ENCODE results near the gene CCNB1IP1.

DNA sequence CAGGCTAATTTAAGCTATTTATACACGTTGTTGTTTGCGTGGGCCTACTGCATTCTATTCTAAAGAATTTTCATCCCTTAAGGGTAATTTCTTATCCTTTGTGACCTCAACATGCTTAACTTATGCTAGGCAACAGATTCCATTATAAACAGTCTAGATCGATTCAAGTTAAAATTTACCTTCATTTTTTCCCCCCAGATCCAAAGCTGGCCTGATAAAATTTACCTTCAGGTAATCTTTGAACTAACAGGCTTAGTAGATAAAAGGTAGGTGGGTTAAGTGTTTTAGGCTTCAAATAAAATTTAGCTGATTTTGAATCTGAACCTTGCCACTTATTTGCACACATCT, 389 bp upstream of the CCNB1IP1 start:
- TF ChIP-seq, protein P1, sequence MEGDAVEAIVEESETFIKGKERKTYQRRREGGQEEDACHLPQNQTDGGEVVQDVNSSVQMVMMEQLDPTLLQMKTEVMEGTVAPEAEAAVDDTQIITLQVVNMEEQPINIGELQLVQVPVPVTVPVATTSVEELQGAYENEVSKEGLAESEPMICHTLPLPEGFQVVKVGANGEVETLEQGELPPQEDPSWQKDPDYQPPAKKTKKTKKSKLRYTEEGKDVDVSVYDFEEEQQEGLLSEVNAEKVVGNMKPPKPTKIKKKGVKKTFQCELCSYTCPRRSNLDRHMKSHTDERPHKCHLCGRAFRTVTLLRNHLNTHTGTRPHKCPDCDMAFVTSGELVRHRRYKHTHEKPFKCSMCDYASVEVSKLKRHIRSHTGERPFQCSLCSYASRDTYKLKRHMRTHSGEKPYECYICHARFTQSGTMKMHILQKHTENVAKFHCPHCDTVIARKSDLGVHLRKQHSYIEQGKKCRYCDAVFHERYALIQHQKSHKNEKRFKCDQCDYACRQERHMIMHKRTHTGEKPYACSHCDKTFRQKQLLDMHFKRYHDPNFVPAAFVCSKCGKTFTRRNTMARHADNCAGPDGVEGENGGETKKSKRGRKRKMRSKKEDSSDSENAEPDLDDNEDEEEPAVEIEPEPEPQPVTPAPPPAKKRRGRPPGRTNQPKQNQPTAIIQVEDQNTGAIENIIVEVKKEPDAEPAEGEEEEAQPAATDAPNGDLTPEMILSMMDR (IDR thresholded peaks at IDR 0.05) = no peak
- no peak for TF ChIP-seq POLR2A (IDR thresholded peaks at IDR 0.05)
- TF ChIP-seq POLR2AphosphoS5 (IDR thresholded peaks at IDR 0.05) = no peak
- no peak for TF ChIP-seq EP300 (IDR thresholded peaks at IDR 0.05)
